AG10803 (cell line): ENCODE results near the gene PCSK4.
A peak's percentile ranks its signal among the peaks of the same experiment; 100 is the strongest.

Source experiments
- DNase-seq: peaks from one replicate; pipeline ENCODE4 v3.0.0; 2010; ENCODE audit warnings: low read depth
- H3K4me3 ChIP-seq: 2 replicates; pipeline ENCODE4 v1.5.1; 2011; ENCODE audit warnings: mild to moderate bottlenecking, low read length, control low read depth
- CTCF ChIP-seq: conservative IDR thresholded peaks from 2 replicates; pipeline ENCODE4 v1.5.1; 2011; ENCODE audit warnings: mild to moderate bottlenecking, low read length, control low read depth, inconsistent platforms

Gene PCSK4

DNA sequence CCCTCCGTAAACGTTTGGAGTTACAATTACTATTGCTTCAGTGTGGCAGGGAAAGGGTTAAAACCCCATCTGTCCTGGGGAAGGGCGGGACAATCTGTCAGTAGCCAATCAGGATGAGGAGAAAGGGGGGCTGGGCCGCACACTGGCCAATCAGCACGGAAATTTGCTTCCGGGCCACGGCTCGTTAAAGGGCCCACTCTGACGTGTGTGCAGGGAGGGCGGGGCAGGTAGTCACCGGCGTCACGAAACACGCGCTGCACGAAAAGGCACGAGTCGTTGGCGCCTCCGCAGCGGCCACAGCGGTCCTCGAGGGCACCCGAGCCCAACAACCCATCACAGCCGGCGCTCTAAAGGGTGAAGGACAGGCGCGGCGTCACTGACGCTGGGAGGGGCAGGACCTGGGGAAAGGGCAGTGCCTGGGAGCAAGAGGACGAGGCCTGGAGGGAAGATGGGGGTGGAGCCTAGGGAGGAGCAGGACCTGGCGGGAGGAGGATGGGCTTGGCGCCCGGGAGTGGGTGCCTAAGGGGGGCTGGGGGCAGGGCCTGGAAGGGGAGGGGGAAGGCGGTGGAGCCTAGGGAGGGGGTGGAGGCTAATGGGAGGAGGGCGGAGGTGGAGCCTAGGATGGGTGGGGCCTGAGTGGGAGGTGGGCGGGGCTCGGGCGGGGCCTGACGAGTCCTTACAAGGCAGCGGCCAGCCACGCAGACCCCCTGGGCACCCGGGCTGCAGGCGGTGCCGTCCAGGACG, 17.8 kb upstream of the PCSK4 start:
- peak; percentile 94 for DNase-seq
- no peak for TF ChIP-seq CTCF
- H3K4me3 ChIP-seq = peak overlapping the region; percentile 64

GRCh38 chr19:1507192-1507660, 17.1 kb upstream of the PCSK4 start:
- no peak for DNase-seq
- H3K4me3 ChIP-seq = peak overlapping the region; percentile 28
- TF ChIP-seq CTCF = no peak

DNA sequence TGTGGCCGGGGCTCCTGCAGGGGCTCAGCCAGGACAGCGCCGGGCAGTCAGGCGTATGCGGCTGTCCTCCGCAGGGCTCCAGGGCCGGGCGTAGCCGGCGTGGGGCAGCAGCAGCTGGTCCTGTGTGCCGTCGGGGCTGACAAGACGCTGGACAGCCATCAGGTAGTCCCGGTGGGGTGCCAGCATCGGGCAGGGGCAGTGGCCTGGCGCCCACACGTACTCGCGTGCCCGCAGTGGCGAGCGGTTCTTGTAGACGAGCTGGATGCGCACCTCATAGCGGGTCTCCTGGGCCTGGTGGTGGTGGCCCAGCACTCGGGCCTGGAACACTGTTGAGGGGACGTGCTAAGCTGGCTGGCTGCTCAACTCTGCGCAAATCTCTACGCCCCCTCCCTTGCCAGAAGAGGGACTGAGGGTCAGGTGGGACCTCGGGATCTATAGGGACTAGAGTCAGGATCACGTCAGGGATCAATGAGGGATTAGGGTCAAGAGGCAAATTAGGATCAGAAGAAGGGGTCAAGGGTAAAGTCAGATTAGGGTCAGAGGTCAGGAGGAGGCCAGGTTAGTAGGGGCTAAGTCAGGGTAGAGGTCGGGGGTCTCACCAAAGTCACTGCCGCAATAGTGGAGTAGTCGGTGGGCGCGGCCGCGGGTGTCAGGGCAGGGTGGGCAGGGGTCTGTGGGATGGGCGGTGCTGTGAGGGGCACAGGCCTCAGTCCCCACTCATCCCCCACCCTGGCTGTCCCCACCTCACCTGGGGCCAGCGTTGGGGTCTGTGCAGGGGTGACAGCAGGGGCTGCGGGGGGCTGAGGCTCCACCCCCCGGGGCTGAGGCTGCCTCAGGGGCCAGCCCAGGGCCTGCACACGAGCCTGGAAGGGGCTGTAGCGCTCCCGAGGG, 16.1 kb upstream of the PCSK4 start:
- H3K4me3 ChIP-seq = no peak overlapping the region
- no peak for DNase-seq
- no peak for TF ChIP-seq CTCF

GRCh38 chr19:1505012-1505411, 14.9 kb upstream of the PCSK4 start:
- no peak overlapping the region for H3K4me3 ChIP-seq
- DNase-seq = no peak
- no peak for TF ChIP-seq CTCF

DNA sequence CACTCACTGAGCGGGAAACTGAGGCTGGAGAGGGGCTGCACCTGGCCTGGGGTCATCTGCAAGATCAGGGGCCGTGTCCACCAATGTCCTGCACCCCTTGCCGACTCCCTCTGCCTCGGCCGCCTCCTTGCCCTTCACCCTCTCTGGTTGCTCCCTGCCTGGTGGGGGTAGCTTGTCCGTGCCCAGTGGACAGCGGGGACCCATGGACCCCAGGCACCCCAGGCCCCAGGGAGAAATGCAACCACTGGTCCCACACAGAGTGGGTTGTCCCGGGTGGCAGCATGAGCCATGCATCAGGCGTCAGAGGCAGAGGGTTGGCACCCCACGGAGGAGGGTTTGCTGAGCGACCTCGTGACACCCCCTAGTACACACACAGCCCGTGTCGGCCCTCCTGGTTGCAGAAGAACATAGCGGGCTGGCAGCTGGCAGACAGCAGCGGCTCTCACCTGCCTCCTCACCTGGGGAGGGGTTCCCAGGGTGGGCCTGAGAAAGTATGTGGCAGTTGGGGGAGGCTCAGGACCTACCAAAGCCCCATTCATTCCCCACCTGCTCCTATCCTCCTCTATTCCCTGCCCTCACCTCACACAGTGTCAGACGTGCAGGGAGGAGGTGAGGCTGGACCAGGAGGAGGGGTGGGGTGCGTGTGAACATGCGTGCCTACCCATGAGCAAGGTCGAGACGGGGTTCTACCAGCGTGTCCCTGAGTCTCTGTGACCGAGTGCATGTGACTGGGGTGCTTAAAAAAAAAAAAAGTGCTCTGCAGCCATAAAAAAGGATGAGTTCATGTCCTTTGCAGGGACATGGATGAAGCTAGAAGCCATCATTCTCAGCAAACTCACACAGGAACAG, 14.0 kb upstream of the PCSK4 start:
- no peak for DNase-seq
- no peak overlapping the region for H3K4me3 ChIP-seq
- no peak for TF ChIP-seq CTCF

DNA sequence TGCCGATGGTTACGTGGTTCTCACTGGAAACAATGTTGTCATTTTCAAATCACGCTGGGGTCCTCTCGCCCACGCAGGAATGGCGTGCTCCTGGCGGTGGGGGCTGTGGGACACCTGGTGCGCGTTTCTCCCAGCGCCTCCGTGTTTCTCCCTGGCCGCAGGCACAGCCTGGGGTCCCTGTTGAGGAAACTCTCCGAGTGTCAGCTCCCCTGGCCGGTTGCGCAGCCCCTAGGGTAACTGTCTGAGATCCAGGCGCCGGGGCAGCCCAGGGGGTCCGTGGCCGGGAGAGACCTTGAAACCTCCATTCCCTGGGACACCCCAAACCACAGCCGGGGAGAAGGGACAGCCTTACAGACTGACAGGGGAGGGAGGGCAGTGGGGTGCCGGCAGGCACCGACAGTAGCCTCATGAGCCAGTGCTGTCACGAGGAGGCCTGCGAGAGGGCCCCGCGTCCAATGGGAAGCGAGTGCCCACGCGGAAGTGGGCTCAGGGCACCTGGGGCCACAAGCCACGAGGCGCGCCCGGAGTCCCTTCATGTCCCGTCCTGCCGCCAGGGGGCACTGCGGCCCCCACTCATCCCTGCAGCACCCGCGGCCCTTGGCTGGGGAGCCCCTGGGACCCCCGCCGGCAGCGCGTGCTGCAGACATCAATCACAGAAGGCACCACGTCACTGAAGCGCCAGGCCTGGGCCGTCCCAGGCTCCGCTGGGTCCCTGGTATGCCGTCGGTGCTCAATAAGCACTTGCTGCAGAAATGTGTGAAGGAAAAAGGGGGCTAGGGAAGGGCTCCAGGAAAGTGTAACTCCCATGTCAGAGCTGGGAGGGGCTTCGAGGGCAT, 13.2 kb upstream of the PCSK4 start:
- peak; percentile 25 for DNase-seq
- H3K4me3 ChIP-seq = no peak overlapping the region; the same call in none of the 2 replicates

More for the DNA sequence above, 13.2 kb upstream of the PCSK4 start:
- peak; percentile 57 for TF ChIP-seq CTCF
